ENCODE data around the gene GPC6.

Gene GPC6

DNA sequence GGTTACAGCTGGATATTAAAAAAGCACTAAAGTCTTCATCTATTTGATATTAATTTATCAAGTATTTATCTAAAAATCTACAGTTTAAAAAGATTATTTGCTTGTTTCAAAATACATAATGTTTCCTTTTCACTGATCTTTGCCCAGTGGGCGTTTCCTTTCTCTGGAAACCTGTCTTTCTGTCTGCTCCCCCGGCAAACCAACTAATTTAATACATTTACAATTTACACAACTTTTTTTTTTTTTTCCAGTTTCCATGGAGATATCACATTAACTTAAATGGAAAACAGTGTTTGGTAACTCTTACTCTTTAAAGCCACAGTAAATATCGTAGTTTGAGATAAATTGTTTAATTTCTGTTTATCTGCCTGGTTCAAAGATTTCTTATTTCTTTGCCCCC, 5.3 kb downstream of the GPC6 start:
- DNase-seq, result no peak

DNA sequence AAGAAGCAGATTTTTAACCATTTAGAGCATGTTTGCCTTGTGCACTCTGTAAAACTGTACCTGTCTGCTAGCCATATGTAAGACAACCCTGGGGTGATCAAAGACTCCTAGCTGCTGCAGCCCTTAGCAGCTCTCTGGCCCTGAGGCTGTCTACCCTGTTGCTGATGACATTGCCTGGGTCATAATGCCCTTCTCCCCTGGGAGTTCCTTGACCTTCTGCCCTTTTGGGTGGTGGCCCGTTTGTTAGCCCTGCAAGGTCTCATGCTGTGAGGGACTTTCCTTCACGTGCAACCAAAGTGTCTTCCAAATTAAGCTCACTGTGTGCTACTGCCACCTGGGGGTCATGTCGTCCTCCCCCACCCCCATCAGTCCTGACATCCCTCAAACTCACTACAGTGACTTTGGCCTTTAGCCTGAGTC, 7.4 kb downstream of the GPC6 start:
- no peak for DNase-seq

DNA sequence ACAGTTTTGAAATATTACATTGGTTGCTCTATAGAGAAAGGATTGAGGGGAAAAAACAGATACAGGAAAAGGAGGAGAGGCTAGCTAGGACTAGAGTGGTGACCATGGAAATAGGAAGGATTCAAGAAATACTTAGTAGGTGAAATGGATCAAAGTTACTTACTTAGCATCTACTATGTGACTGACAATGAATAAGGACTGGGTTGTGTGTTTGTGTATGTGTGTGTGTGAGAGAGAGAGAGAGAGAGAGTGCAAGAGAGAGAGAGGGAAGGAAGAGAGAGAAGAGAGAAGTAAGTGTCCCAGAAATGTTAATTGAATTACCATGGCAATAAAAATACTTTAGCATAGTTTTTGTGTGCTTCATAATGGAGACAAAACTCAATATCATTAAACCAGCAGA, 7.9 kb downstream of the GPC6 start:
- DNase-seq, result no peak

DNA sequence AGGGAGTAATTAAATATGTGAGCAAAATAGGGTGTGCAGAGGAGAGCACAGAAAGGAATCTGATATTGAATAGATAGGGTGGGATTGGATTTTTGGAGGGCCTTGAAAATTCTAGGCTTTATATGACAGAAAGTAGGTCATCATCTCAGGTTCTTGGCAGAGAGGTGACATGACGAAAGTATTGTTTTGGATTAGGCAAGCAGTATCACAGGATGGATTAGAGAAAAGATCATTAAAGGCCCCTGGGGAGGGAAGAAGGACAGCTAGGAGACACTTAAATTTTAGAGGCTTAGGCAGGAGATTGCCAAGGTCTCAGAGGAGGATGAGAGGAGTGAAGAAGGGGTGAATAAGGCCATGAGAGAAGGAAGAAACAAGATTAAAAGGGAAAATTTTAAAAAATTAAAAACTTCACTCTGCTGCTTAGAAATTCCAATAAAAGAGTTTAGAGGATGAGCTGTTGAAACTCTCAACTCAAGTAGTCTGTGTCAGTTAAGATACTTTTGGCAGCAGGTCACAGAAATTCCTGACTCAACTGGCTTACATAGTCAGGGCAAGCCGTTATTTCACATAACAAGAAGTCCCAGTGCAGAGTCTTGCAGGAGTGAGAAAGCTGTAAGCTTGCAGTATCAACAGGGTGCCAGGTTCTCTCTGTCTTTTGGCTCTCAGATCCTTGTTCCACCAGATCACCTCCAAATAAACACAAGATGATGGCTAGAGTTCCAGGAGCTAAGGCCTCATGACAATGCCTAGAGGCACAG, 8.8 kb downstream of the GPC6 start:
- peak; percentile 37 for DNase-seq

DNA sequence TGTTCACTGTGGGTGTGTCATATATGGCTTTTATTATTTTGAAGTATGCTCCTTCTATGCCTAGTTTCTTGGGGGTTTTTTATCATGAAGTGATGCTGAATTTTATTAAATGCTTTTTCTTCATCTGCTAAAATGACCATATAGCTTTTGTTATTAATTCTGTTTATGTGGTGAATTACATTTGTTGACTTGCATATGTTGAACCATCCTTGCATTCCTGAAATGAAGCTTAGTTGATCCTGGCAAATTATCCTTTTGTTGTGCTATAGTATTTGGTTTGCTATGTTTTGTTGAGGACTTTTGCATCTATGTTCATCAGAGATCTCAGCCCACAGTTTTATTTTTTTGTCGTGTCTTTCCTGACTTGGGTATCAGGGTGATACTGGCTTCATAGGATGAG, 12.1 kb downstream of the GPC6 start:
- DNase-seq, result no peak

DNA sequence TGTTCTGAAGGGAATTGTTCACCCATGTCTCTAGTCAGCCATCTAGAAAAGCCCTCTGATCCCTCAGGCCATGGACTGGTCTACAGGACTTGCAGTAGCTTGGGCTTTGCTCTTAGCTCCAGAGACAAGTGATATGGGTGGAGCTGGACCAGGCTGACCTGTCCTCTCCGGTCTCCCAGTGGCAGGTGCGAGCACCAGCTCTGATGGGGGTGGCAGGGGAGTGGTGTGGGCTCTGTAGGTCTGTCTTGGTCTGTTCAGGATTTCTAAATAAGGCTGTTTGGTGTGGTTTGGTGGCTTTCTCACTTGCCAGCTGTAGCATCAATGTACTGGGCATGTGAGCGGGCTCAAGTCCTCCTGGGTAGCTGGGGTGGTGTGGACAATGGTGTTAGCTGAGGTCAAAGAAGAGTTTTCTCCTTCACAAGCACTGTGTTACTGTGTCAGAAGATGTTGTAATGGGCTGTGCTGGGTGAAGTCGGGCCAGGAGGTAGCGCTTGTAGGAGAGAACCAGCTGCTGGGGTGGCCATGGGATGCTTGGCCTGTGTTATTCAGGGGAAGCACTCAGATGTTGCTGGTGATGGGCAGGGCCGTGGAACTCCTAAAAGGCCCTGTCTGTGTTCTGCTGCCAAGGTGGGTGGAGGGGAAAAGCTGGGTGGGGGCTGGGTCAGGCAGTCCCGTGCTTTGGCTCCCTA, 16.9 kb downstream of the GPC6 start:
- no peak for DNase-seq

DNA sequence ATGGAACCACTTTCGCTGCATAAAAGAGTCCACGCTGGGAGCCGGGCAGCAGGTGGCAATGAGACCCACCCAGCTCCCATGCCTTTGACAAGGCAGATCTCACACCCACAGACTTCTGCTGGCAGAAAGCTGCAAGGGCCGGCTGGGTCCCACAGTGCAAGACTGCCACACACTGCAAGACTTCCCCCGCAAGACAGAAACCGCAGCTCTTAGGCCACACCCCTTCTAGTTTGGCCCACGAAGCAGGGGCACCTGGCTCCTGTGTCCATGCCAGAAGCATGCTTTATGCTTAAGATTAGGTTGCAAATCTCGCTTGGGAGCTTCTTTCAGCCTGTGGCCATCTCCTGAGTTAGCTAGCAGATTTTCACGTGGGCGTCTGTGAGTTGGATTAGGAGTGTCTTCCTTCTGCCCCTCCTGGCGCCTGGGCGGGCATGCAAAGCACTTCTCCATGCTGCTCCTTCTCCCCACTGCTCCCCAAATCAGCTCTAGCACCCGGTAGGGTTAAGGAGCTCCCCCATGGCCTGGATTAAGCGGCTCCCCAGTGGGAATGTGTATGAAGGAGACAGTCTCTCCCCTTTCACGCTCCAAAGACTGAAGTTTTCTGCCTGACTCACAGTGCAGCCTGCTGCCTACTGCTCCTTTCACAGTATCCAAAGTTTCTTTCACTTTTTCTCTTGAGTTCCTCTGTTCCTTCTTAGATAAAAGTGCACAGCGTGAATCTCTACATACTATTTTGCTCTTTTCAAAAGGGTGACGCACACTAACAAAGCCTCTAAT, 17.7 kb downstream of the GPC6 start:
- peak; percentile 52 for DNase-seq

DNA sequence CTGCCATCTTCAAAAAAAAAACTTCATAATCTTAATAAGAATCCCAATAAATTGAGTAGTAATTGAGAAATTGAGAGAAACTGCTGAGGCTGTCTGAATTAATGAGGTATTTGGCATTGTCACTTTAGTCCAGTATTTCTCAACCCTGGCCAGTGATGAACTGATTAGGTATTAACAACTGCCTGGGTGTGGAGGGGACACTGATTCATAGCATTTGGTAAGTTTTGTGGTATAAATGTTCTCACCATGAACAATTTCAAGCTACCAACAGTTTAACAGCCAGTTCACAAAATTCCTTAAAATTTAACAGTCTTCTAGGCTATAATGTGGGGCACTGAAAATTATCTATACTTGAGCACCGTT, 18.3 kb downstream of the GPC6 start:
- peak; percentile 48 for DNase-seq

DNA sequence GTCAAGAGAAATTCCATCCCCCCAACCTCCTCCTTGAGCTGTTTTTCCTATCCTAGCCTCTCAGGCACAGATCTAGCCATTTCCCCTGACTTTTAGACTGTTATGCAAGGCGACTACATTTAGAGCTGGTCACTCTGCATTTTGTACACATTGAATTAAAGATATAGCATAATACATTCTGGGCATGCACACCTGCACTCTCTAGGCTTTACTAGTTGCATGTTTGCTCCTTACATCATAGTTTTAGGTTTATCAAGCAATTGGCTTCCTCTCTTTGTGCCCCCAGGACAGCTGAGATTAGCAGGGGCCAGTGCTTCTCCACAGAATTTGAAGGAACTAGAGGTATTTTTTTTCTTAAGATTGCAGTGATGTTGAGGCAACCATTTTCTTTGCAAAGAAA, 19.5 kb downstream of the GPC6 start:
- DNase-seq, result no peak

DNA sequence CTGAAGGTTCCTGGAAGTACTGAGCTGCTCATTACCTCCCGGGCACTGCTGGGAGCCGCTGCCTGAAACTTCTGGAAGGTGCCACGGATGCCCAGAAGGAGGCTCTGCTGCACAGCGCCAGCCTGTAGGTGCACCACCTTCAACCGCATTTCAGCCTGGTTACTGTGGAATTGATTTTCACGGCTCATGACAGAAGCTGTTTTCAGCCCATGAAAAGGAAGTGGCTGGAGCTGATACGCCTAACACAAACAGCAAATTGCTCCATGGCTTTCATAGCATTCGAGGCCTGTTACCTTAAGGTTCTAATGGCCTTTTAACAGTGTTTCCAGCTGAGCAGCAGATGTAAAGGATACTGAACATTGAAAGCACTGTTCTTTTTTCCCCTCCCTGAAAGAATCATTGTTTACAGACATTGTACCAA, 22.0 kb downstream of the GPC6 start:
- DNase-seq, result peak; percentile 33

DNA sequence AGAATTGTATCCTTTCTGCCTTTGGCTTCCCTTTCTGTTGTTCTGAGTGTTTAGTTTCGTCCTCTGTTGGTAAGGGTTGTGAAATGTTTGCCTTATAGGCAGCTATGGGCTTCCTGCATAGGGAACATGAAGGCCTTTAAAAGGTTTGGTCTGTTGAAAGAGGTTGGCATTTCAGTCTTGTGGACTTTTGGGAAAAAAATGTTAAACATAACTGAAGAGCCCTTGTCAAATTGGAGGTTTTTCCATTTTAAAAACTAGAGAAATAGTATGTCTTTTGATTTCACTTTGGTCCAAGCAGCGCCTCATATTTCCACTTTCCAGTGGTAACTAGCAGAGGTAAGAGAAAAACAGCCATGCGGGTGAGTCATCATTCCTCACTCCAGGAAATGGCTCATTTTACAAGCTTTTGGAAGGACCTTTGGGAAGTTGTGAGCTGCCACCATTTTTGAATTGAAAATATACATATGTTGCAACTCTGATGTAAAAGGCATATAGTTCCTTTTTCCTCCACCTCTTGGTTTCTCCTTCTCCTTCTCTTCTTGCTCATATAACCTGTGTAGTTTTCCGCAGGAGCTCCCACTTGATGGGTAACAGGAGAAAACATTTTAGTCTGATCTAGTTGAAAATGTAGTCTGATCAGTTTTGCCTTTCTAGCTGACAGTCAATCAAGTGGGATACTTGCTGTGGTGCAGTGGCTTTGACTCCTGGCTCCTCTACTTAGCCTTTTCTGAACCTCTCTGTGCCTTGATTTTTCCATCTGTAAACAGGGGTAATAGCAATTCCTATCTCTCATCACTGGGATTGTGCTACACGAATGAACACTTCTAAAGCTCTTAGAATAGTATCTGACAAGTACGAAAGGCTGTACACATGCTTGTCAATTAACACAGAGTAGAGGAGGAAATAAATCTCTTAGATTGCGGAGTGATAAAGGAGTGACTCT, 23.0 kb downstream of the GPC6 start:
- DNase-seq, result peak; percentile 87

DNA sequence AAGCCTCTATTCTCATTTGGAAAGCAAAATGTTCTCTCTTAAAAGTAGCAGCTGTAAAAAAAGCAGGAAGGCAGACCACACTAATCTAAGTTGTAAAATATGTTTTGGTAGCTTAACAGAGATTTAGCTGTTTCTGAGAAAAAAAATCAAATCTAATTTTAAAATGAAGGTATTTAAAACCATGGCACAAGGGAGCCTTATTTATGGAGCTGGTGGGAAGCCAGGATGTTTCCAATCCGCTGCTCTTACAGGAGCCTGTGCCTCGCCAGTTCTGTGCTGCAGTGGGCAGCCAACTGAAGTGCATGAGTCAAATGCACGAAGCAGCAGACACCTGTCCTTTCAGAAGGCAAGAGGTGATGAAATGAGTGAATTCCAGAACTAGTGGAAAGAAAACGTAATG, 28.2 kb downstream of the GPC6 start:
- DNase-seq, result no peak

DNA sequence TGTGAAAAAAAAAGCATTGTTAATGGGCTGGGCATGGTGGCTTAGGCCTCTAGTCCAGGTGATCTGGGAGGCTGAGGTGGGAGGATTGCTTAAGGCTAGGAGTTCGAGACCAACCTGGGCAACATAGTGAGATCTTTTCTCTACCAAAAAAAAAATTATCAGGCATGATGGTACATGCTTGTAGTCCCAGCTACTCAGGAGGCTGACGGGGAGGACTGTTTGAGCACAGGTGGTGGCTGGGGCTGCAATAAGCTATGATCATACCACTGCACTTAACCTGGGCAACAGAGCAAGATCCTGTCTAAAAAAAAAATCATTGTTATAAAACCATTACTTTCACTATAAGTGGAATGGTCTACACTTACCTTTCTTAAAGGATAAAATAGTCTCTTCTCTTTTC, 30.4 kb downstream of the GPC6 start:
- DNase-seq, result no peak

DNA sequence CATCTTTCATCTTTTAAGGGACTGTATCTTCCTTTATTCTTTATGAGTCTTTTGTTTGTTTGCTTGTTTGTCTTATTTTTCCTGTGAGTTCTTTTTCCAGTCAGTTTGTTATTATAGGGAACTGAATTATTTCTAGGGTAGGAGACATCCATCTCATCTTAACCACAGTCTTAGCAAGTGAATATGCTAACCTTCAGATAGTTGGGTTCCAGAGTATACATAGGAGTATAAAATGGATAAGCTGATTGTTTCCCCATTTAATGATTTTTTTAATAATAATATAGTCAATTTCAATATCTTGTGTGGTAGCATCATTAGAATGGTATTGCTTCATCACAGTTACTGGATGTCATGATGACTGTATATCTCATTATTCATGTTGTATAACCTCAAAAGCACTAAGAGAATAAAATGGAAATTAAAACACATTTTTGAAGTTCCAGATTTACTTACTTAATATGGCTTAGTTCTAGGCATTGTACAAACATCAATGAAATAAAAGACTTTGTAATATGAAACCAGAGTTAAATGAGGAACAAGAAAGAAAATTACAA, 33.0 kb downstream of the GPC6 start:
- no peak for DNase-seq

DNA sequence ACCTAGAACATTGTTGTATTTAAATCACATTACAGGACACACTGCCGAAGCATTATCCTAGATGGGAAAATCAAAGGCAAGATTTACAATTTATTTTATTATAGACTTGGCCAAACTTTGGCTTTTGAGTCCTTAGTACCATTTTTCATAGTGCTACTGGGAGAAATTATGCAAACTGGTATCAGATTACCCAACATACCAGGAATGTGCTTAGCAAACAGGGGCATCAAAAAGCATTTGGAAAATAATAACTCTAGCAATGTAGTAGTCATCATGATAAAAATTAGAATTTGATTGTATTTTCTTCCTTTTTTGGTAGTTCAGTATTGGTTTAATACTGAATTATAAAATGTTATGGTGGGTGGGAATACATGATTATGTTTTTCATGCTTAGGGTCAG, 34.0 kb downstream of the GPC6 start:
- DNase-seq, result peak; percentile 59

DNA sequence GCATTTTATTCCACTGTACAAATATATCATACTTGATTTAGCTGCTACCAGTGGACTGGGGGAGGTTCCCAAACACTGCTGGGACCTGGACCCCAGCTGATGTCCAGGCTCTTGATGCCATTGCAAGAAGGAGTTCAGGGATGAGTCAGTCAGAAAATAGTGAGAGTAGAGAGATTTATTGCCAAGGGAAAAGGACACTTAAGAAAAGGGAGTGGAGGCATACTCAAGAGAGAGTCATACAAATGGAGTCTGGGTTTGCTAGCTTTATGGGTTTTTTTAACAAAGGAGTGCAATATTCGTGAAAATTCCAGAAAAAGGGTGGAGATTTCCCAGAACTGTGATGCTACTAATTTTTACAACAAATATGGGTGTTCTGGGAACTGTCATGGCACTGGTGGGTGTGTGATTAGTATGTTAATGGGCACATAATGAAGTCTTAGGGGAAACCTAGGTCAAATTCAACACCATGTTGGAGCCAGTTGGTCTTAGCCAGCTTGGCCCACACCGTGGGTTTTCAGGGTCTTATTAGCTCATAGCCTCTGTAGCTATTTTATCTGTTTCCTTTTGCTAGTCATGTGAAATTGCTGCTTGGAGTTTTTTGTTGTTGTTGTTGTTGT, 36.2 kb downstream of the GPC6 start:
- peak; percentile 86 for DNase-seq

DNA sequence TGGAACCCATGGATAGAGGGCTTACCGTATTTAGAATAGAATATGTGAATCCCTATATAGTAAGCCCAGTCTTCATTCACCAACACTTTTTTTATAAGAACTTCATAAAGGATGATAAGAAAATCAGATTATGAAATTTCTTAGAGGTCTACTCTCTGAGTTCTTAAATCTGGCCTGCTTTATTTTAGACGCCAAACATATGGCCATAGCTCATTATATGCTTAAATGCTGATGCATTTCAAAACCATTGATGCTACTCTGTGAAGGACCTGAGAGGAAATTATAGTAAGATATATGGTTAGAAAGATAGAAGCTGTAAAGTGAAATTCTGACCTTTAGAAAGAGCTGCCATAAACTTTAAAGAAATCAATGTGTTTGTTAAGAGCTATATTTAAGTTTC, 38.3 kb downstream of the GPC6 start:
- DNase-seq, result no peak

DNA sequence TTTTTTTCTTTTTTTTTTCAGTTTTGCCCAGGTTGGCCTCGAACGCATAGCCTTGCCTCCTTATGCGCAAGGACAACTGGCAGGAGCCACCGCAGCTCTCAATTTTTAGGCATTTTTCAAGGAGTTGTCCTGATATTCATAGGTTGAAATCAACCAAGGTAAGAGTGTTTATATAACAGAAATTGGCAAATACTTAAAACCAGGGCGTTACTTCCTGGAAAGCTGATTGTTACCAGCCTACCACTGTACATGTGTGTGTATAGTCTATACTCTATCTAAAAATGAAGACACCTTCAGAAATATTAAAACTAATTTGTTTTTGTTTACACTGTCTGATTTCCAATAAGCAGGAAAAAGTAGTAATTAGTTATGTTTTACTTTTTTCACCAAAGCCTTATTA, 39.2 kb downstream of the GPC6 start:
- DNase-seq, result no peak

DNA sequence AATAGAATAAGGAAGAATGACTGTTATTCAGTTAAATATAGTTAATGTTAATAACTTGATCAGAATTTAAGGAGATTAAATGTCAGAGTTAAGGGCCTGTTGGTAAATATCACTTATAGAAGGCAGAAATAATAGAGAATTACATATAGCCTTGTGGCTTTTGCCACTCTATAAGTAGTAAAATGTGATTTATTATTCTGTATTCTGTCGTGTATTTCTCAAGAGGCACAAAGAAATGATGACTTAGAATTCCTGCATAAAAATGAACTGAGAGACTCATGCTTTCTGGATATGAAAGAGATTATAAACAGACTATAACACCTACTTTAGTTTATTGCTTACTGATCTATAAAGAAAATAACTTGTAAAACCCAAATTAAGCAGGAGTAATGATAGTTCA, 40.1 kb downstream of the GPC6 start:
- DNase-seq, result no peak

DNA sequence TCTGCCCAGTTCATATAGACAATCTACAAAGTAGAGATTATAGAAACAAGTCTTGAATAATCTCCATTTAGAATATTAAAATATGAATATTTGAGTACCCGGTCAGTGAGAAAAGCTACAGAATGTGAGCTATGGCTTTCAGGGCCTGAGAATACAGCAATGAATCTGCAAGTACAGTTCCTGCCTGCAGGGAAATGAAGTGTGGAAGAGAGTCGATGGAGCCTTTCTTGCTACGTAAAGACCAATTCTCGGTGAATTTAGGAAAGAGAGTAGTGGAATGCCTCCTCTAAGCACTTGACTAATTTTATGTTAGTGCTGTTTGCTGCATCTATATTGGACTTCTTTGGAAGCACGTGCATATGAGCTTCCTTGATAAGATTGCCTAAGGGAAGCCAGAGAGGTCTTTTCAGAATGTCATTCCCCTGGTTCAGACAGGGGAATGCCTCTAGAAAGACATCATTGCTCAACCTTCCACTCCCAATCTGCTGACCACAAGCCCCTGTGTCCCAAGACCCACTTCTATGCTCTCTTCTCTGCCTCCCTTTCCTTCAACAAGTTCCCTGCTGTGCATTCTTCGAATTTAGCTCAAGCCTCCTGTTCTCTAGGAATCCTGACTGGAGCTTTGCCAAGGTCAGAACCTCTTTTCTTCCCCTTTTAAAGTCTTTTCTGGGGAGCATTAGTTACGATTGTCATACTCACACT, 41.9 kb downstream of the GPC6 start:
- DNase-seq, result peak; percentile 17
